GM12865 (cell line): ENCODE results near the gene KRTAP22-2.

Source experiments
- DNase-seq: peaks from one replicate; pipeline ENCODE4 v3.0.0; 2010; ENCODE audit warnings: low read depth
- H3K4me3 ChIP-seq: 2 replicates; pipeline ENCODE4 v1.5.1; 2011; ENCODE audit warnings: mild to moderate bottlenecking, low read depth, low read length, control low read depth
- TF ChIP-seq, protein P1 (sequence below): IDR thresholded peaks from 2 replicates; pipeline ENCODE4 v1.5.1; 2011; ENCODE audit warnings: low read length, control low read depth, low read depth, inconsistent platforms; ENCODE audit not compliant: insufficient read depth; ENCODE audit errors: missing control alignments

KRTAP22-2 gene

DNA sequence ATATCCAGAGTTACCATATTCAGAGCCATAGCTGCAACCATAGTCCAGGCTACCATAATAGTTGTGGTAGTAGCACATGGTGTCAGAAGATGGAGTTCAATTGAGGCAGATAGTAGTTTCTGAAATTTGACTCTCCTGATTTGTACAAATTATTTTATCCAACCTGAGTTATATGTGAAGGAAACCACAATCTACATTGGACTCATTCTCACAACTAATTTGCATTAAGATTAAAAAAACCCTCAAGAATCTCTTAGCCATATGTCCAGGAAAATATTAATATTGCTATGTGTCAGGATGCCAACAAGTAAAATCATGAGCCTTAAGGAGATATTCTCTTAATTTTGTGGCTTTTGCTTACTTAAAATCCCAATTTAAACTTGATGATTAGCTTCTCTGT, at the start of gene KRTAP22-2:
Gene KRTAP22-2 (minus strand): TSS at position 101 of the 400 bp plus-strand sequence.
- no peak within 1 kb of the TSS for H3K4me3 ChIP-seq
- no peak for DNase-seq

DNA sequence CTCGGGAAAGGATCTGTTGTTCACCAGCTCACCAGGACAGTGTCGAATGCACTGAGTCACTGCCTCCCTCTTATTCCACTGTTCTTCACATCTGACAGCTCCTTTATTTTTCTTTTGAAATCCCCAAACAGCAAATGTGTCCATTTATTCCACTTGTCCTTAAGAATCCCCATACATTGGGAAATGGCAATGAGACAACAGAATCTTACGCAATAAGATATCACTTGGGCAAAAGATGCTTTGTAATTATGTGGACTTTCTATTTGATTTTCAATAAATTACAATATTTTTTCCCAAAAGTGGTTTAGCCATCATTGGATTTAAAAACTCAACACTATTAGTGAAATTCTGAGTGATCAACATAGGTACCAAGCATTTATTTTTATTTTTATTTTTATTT, 48.5 kb upstream of the KRTAP22-2 start:
- TF ChIP-seq, protein P1, sequence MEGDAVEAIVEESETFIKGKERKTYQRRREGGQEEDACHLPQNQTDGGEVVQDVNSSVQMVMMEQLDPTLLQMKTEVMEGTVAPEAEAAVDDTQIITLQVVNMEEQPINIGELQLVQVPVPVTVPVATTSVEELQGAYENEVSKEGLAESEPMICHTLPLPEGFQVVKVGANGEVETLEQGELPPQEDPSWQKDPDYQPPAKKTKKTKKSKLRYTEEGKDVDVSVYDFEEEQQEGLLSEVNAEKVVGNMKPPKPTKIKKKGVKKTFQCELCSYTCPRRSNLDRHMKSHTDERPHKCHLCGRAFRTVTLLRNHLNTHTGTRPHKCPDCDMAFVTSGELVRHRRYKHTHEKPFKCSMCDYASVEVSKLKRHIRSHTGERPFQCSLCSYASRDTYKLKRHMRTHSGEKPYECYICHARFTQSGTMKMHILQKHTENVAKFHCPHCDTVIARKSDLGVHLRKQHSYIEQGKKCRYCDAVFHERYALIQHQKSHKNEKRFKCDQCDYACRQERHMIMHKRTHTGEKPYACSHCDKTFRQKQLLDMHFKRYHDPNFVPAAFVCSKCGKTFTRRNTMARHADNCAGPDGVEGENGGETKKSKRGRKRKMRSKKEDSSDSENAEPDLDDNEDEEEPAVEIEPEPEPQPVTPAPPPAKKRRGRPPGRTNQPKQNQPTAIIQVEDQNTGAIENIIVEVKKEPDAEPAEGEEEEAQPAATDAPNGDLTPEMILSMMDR, result no peak
- DNase-seq, result no peak
- no peak overlapping the region for H3K4me3 ChIP-seq

More for the DNA sequence above, at the start of gene KRTAP22-2:
- TF ChIP-seq, protein P1, result no peak

DNA sequence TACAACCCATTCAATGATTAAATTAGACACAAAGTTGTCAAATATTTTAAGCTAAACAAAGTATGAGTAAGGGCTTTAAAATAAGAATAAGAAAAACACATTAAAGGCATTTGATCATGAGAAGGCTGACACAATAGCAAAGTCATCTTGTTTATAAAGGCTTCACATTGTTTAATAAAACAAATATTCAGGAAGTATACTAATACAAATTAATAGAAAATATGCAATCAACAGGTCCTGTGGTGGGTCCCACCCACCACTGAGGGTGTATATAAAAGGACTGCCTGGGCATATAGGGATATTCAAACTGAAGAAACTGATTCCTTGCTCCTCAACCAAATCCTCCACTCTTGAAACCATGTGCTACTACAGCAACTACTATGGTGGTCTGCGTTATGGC, 44.7 kb upstream of the KRTAP22-2 start, which contains the start of gene KRTAP20-2:
Gene KRTAP20-2 (plus strand): TSS at position 301 of the 400 bp plus-strand sequence. CDS start 58 bp downstream, at position 359.
- H3K4me3 ChIP-seq, result no peak within 1 kb of the TSS
- TF ChIP-seq, protein P1, result no peak
- DNase-seq, result no peak

GRCh38 chr21:30629200-30629599, 39.0 kb upstream of the KRTAP22-2 start:
- TF ChIP-seq, protein P1, result no peak
- no peak for DNase-seq
- H3K4me3 ChIP-seq, result no peak overlapping the region

- H3K4me3 ChIP-seq, result no peak overlapping the region
- DNase-seq, result no peak
- TF ChIP-seq, protein P1, result no peak
Measured at GRCh38 chr21:30628109-30628508, 37.9 kb upstream of the KRTAP22-2 start.

DNA sequence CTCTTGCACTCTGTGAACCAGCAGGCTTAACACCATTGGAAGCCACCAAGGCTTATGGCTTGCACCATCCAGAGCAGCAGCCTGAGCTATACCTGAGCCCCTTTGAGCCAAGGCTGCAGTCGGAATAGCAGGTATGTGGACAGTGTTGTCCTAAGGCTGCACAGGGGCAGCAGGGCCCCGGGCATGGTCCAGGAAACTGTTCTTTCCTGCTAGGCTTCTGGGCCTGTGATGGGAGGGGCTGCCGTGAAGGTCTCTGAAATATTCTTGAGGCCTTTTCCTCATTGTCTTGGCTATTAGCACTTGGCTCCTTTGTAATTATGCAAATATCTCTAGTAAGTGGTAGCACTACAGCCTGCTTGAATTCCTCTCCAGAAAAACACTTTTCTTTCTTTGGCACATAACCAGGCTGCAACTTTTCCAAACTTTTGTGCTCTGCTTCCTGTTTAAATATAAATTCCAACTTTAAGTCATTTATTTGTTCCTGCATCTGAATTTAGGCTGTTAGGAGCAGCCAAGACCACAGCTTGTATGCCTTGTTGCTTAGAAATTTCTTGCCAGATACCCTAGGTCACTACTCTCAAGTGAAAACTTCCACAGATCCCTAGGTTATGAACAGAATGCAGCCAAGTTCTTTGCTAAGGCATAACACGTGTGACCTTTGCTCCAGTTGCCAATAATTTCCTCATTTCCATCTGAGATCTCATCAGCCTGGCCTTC, 35.4 kb upstream of the KRTAP22-2 start:
- TF ChIP-seq, protein P1, result no peak
- DNase-seq, result no peak
- H3K4me3 ChIP-seq, result no peak overlapping the region

DNA sequence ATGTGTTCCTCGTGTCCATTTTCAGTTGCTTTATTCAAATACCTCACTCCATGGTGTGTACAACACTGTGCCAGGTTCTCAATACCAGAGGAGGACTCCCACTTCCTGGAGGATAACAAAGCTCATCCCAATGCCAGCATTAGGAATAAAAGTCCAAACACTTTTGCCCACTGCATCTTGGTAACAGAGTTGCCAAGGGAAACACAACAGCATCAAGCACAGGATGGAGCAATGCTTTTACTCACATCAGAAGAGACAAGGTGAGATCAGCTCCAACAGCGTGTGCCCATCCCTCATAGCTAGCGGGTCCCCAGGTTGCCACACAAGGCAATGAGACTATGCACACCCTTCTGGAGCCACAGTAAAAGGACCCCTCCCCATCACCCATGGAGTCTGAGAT, 33.2 kb upstream of the KRTAP22-2 start:
- DNase-seq, result no peak
- TF ChIP-seq, protein P1, result no peak
- H3K4me3 ChIP-seq, result no peak overlapping the region
